Measurements from ENCODE around the gene ZNF181. TPM values are rescaled to one million over a fixed set of nuclear protein-coding genes. Genes with fewer than 3 reads are reported as not detected.

Gene ZNF181
- total RNA-seq, 1 experiment from 2014 or later: 9.0 TPM

GRCh38 chr19:34778342-34778741 lies 44.3 kb downstream of the ZNF181 start (continued):
- TF ChIP-seq, protein P1, sequence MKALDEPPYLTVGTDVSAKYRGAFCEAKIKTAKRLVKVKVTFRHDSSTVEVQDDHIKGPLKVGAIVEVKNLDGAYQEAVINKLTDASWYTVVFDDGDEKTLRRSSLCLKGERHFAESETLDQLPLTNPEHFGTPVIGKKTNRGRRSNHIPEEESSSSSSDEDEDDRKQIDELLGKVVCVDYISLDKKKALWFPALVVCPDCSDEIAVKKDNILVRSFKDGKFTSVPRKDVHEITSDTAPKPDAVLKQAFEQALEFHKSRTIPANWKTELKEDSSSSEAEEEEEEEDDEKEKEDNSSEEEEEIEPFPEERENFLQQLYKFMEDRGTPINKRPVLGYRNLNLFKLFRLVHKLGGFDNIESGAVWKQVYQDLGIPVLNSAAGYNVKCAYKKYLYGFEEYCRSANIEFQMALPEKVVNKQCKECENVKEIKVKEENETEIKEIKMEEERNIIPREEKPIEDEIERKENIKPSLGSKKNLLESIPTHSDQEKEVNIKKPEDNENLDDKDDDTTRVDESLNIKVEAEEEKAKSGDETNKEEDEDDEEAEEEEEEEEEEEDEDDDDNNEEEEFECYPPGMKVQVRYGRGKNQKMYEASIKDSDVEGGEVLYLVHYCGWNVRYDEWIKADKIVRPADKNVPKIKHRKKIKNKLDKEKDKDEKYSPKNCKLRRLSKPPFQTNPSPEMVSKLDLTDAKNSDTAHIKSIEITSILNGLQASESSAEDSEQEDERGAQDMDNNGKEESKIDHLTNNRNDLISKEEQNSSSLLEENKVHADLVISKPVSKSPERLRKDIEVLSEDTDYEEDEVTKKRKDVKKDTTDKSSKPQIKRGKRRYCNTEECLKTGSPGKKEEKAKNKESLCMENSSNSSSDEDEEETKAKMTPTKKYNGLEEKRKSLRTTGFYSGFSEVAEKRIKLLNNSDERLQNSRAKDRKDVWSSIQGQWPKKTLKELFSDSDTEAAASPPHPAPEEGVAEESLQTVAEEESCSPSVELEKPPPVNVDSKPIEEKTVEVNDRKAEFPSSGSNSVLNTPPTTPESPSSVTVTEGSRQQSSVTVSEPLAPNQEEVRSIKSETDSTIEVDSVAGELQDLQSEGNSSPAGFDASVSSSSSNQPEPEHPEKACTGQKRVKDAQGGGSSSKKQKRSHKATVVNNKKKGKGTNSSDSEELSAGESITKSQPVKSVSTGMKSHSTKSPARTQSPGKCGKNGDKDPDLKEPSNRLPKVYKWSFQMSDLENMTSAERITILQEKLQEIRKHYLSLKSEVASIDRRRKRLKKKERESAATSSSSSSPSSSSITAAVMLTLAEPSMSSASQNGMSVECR (CRISPR knock-in tag; IDR thresholded peaks at IDR 0.05; ENCODE audit: borderline replicate concordance): no peak
- TF ChIP-seq NFATC4 (CRISPR knock-in tag; IDR thresholded peaks at IDR 0.05): no peak

- DNase-seq (ENCODE audit: low spot score) (no peak), ATAC-seq (no peak)
- H3K4me3 Mint-ChIP-seq: no peak overlapping the region
- H3K27ac Mint-ChIP-seq: no peak overlapping the region
- H3K27me3 Mint-ChIP-seq (ENCODE audit: low read depth): peaks cover 45% of the 10 kb centered on the region
- ChIA-PET POLR2A (no interaction called here), CTCF (no interaction called here)
- H3K9me3 Mint-ChIP-seq: peaks cover 75% of the 10 kb centered on the region
- no peaks in the 10 kb centered on the region; the same call in 1 of the 2 replicates for H3K36me3 Mint-ChIP-seq
- TF ChIP-seq NFYB (CRISPR knock-in tag; conservative IDR thresholded peaks at IDR 0.05; ENCODE audit: low read depth) (no peak), JUN (CRISPR knock-in tag; IDR thresholded peaks at IDR 0.05) (no peak), RELA (CRISPR knock-in tag; IDR thresholded peaks at IDR 0.05; ENCODE audit: borderline replicate concordance) (no peak), ZNF138 (CRISPR knock-in tag; conservative IDR thresholded peaks at IDR 0.05) (no peak), FOXJ3 (CRISPR knock-in tag; IDR thresholded peaks at IDR 0.05; ENCODE audit: borderline replicate concordance) (no peak), ZNF423 (CRISPR knock-in tag; IDR thresholded peaks at IDR 0.05) (no peak), ETV6 (CRISPR knock-in tag; IDR thresholded peaks at IDR 0.05) (no peak), E2F5 (CRISPR knock-in tag; IDR thresholded peaks at IDR 0.05) (no peak), HMGA2 (CRISPR knock-in tag; IDR thresholded peaks at IDR 0.05) (no peak), GTF2I (CRISPR knock-in tag; conservative IDR thresholded peaks at IDR 0.05) (no peak), JAZF1 (CRISPR knock-in tag; IDR thresholded peaks at IDR 0.05) (no peak)
- TF ChIP-seq, protein P2, sequence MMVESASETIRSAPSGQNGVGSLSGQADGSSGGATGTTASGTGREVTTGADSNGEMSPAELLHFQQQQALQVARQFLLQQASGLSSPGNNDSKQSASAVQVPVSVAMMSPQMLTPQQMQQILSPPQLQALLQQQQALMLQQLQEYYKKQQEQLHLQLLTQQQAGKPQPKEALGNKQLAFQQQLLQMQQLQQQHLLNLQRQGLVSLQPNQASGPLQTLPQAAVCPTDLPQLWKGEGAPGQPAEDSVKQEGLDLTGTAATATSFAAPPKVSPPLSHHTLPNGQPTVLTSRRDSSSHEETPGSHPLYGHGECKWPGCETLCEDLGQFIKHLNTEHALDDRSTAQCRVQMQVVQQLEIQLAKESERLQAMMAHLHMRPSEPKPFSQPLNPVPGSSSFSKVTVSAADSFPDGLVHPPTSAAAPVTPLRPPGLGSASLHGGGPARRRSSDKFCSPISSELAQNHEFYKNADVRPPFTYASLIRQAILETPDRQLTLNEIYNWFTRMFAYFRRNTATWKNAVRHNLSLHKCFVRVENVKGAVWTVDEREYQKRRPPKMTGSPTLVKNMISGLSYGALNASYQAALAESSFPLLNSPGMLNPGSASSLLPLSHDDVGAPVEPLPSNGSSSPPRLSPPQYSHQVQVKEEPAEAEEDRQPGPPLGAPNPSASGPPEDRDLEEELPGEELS (CRISPR knock-in tag; IDR thresholded peaks at IDR 0.05): no peak
- TF ChIP-seq, protein P3, sequence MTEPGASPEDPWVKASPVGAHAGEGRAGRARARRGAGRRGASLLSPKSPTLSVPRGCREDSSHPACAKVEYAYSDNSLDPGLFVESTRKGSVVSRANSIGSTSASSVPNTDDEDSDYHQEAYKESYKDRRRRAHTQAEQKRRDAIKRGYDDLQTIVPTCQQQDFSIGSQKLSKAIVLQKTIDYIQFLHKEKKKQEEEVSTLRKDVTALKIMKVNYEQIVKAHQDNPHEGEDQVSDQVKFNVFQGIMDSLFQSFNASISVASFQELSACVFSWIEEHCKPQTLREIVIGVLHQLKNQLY (CRISPR knock-in tag; IDR thresholded peaks at IDR 0.05): no peak
- no peaks in the 10 kb centered on the region for H3K4me1 Mint-ChIP-seq
Observed at GRCh38 chr19:34779652-34780051, 45.6 kb downstream of the ZNF181 start.

DNA sequence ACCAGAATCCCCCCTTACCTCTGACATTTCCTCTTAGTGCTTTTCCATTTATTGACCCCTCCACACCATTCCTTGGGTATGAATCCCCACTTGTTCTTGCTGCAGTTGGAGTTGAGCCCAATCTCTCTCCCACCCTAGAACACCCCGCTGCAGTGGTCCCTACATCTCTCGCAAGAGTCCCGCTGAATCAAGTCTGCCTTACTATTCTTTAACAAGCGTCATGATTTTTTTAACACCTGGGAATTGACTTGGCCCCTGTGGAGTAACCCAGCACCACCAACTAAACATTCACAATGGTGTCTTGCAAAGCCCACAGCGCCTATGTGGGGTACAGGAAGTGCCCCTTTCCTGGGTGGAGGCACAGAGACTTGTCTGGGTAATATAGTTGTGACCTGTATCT lies 52.2 kb downstream of the ZNF181 start:
- Mint-ChIP-seq H3K4me3 (no peak overlapping the region), H3K27me3 (ENCODE audit: low read depth) (peaks cover 57% of the 10 kb centered on the region), H3K27ac (no peak overlapping the region), H3K4me1 (no peaks in the 10 kb centered on the region), H3K9me3 (peaks cover 60% of the 10 kb centered on the region), H3K36me3 (no peaks in the 10 kb centered on the region; the same call in 1 of the 2 replicates)
- ChIA-PET POLR2A (no interaction called here), CTCF (no interaction called here)
- TF ChIP-seq, protein P4, sequence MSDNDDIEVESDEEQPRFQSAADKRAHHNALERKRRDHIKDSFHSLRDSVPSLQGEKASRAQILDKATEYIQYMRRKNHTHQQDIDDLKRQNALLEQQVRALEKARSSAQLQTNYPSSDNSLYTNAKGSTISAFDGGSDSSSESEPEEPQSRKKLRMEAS (CRISPR knock-in tag; IDR thresholded peaks at IDR 0.05): no peak
- TF ChIP-seq NR2C2 (CRISPR knock-in tag; IDR thresholded peaks at IDR 0.05) (no peak), TEAD4 (CRISPR knock-in tag; IDR thresholded peaks at IDR 0.05) (no peak), EMX1 (CRISPR knock-in tag; IDR thresholded peaks at IDR 0.05) (no peak), PRDM15 (CRISPR knock-in tag; IDR thresholded peaks at IDR 0.05) (no peak), ATF1 (CRISPR knock-in tag; IDR thresholded peaks at IDR 0.05) (no peak), TP53 (CRISPR knock-in tag; IDR thresholded peaks at IDR 0.05) (no peak)
- TF ChIP-seq, protein P5, sequence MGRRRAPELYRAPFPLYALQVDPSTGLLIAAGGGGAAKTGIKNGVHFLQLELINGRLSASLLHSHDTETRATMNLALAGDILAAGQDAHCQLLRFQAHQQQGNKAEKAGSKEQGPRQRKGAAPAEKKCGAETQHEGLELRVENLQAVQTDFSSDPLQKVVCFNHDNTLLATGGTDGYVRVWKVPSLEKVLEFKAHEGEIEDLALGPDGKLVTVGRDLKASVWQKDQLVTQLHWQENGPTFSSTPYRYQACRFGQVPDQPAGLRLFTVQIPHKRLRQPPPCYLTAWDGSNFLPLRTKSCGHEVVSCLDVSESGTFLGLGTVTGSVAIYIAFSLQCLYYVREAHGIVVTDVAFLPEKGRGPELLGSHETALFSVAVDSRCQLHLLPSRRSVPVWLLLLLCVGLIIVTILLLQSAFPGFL (CRISPR knock-in tag; IDR thresholded peaks at IDR 0.05; ENCODE audit: borderline replicate concordance): no peak
- no peak for DNase-seq (ENCODE audit: low spot score)
- no peak for ATAC-seq

Measured in WTC11 (cell line).